T1000 (cell line): ENCODE measurements around the gene ADCY9.

Experiments
- DNase-seq: peaks from one replicate; lab custom pipeline; 2025; ENCODE audit warnings: mixed read lengths; lab: John Stamatoyannopoulos, UW

The ADCY9 gene

GRCh38 chr16:3912897-3913296 is 203.3 kb downstream of the ADCY9 start:
- no peak for DNase-seq
